GM12875 (cell line): ENCODE results near the gene SERPINE2.

Experiments
- H3K4me3 ChIP-seq: one replicate; pipeline ENCODE4 v1.5.1; 2011; ENCODE audit warnings: low read depth, low read length, control low read depth
- CTCF ChIP-seq: IDR thresholded peaks from 2 replicates; pipeline ENCODE4 v1.5.1; 2011; ENCODE audit warnings: low read depth, mild to moderate bottlenecking, control low read depth, inconsistent platforms, low read length, moderate library complexity, borderline replicate concordance; ENCODE audit not compliant: insufficient read depth

Gene SERPINE2

GRCh38 chr2:223935459-223936125, 103.5 kb downstream of the SERPINE2 start:
- no peak overlapping the region for H3K4me3 ChIP-seq
- no peak for TF ChIP-seq CTCF

- no peak for TF ChIP-seq CTCF
- H3K4me3 ChIP-seq, result no peak overlapping the region
These were observed 104.2 kb downstream of the SERPINE2 start for GRCh38 chr2:223934870-223935269.

- TF ChIP-seq CTCF, result no peak
- H3K4me3 ChIP-seq, result no peak overlapping the region
These were observed 106.0 kb downstream of the SERPINE2 start for GRCh38 chr2:223932816-223933800.

- no peak for TF ChIP-seq CTCF
- H3K4me3 ChIP-seq, result no peak overlapping the region
These were observed 108.7 kb downstream of the SERPINE2 start for GRCh38 chr2:223930103-223930976.

DNA sequence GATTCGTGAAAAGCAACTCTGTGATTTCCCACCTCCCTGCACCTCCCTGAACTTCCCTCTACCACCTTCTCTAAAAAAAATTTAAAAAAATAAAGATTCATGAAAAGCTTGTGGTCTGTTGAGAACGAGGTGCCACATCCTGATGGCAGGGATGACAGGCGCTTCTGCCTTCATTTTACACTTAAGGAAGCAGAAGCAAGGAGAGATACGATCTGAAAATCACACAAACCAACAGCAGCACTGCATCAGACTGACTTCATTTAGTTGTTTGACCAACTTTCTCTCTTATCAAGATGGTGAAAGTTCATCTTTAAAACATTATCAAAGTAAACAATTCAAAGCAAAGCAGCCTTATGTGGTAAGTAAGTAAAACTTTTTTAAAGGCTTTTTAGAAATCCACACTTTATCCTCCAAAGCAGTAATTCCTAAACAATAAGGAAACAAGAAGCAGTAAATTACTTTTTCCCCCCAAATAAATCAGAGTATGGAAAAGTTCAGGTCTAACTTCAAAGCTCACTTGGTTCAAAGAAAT, 109.4 kb downstream of the SERPINE2 start:
- no peak overlapping the region for H3K4me3 ChIP-seq

More for the DNA sequence above, 109.4 kb downstream of the SERPINE2 start:
- no peak for TF ChIP-seq CTCF
